ENCODE data around the gene TMA16. TPM values are rescaled to one million over a fixed set of nuclear protein-coding genes. Genes with fewer than 3 reads are reported as not detected.
A peak's percentile ranks its signal among the peaks of the same experiment; 100 is the strongest.

TMA16 gene
- total RNA-seq, 2 donors from 2014 or later = 11.4 to 15.2 TPM

- Histone ChIP-seq H3K4me3 (peak overlapping the region; percentile 82), H3K27ac (peak overlapping the region; percentile 71 to 79), H3K4me1 (peaks cover 0 to 7% of the 10 kb centered on the region in 2 donors), H3K9me3 (no peaks in the 10 kb centered on the region), H3K36me3 (no peaks in the 10 kb centered on the region), H3K27me3 (no peaks in the 10 kb centered on the region)
- no peak for TF ChIP-seq CTCF (IDR thresholded peaks at IDR 0.05)
- DNase-seq (ENCODE audit: low spot score) = no peak
Measured at GRCh38 chr4:163493643-163494359, 689 bp upstream of the TMA16 start.

GRCh38 chr4:163495900-163496299 lies 1.4 kb downstream of the TMA16 start:
- Histone ChIP-seq H3K36me3 (no peaks in the 10 kb centered on the region), H3K4me1 (peaks cover 0 to 7% of the 10 kb centered on the region in 2 donors), H3K27me3 (no peaks in the 10 kb centered on the region), H3K4me3 (no peak overlapping the region), H3K27ac (no peak overlapping the region), H3K9me3 (no peaks in the 10 kb centered on the region)
- no peak for TF ChIP-seq CTCF (IDR thresholded peaks at IDR 0.05)
- DNase-seq (ENCODE audit: low spot score) = no peak

- no peak for DNase-seq (ENCODE audit: low spot score)
- Histone ChIP-seq H3K36me3 (no peaks in the 10 kb centered on the region), H3K27ac (no peak overlapping the region), H3K9me3 (no peaks in the 10 kb centered on the region), H3K4me1 (peaks cover 0 to 13% of the 10 kb centered on the region in 2 donors), H3K27me3 (no peaks in the 10 kb centered on the region), H3K4me3 (no peak overlapping the region)
- TF ChIP-seq CTCF (IDR thresholded peaks at IDR 0.05) = no peak
Measured at GRCh38 chr4:163500586-163500985, 6.1 kb downstream of the TMA16 start.

- TF ChIP-seq CTCF (IDR thresholded peaks at IDR 0.05) = no peak
- H3K4me1 ChIP-seq = peaks cover 0 to 6% of the 10 kb centered on the region in 2 donors
- no peaks in the 10 kb centered on the region for H3K36me3 ChIP-seq
- H3K9me3 ChIP-seq = no peaks in the 10 kb centered on the region
- H3K27ac ChIP-seq = no peak overlapping the region
- DNase-seq (ENCODE audit: low spot score) = no peak
- H3K4me3 ChIP-seq = no peak overlapping the region
- H3K27me3 ChIP-seq = no peaks in the 10 kb centered on the region
Measured at GRCh38 chr4:163505374-163505773, 10.9 kb downstream of the TMA16 start.

- no peak overlapping the region for H3K4me3 ChIP-seq
- peaks cover 33% of the 10 kb centered on the region for H3K36me3 ChIP-seq
- DNase-seq (ENCODE audit: low spot score) = no peak
- no peaks in the 10 kb centered on the region for H3K27me3 ChIP-seq
- TF ChIP-seq CTCF (IDR thresholded peaks at IDR 0.05) = no peak
- no peaks in the 10 kb centered on the region for H3K4me1 ChIP-seq
- no peaks in the 10 kb centered on the region for H3K9me3 ChIP-seq
- H3K27ac ChIP-seq = no peak overlapping the region
Measured at GRCh38 chr4:163515198-163515597, 20.7 kb downstream of the TMA16 start.
